Stimulated activated naive CD8-positive, alpha-beta T cell treated with anti-CD3 and anti-CD28 coated beads, Interleukin-15, Interleukin-2, amounts not matched to agents 100 ng/mL and 50 ng/mL, for 24 hours (primary cell): ENCODE results near the gene IARS2.
"Not testable (repeated sequence)": the region's sequence is repeated elsewhere in the genome, so short reads cannot be mapped to it uniquely, and the experiment has no call there.

Experiments used
- H3K27ac Mint-ChIP-seq: one replicate; pipeline ENCODE4 v1.8.0; 2021; ENCODE audit warnings: mild to moderate bottlenecking, mixed read lengths
- H3K27me3 Mint-ChIP-seq: one replicate; pipeline ENCODE4 v1.8.0; 2021; ENCODE audit warnings: mixed read lengths
- H3K36me3 Mint-ChIP-seq: one replicate; pipeline ENCODE4 v1.8.0; 2021; ENCODE audit warnings: low read depth, mixed read lengths
- H3K4me1 Mint-ChIP-seq: one replicate; pipeline ENCODE4 v1.8.0; 2021; ENCODE audit warnings: low read depth, mixed read lengths
- H3K4me3 Mint-ChIP-seq: one replicate; pipeline ENCODE4 v1.8.0; 2021; ENCODE audit warnings: mild to moderate bottlenecking, mixed read lengths
- H3K9me3 Mint-ChIP-seq: one replicate; pipeline ENCODE4 v1.8.0; 2021; ENCODE audit warnings: mixed read lengths

The IARS2 gene

GRCh38 chr1:220135755-220136154 is 41.8 kb downstream of the IARS2 start:
- Mint-ChIP-seq H3K9me3 (no peaks in the 10 kb centered on the region), H3K27ac (peak overlapping the region; percentile 28), H3K36me3 (peaks cover 63% of the 10 kb centered on the region), H3K27me3 (no peaks in the 10 kb centered on the region), H3K4me3 (no peak overlapping the region), H3K4me1 (peaks cover 13% of the 10 kb centered on the region)

DNA sequence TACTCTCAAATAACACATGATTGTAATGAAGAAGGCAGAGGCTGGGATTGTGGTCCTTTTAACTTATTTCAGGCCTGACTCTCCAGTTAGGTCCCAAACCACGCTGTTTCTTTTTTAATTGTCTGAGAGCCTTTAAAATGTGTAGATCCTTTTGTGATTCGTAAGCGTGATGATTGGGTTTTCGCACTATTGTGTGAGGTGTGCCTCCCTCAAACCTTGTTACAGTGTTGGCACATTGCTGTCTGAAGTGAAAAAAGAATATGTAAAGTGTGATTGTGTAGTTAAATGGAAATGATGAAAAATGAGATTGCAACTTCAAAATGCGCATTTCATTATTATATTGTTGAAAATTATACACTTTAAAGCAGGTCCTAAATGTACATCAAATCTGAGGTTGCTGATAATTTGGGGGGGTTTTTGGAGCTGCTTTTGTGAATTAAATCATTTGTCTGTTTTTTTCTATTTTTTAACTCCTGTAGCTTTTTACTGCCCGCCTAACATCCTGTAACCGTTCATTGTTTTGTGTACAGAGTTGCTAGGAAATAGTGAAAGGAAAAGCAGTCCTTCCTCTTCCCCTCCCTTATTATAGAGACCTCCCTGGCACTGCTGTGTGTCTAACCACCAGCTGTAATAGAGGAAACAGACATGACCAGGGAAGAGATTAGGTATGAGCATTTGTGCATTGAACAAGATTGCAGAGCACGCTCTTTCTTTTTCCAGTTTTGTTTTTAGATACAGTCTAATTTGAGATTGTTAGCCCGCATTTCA is 43.3 kb downstream of the IARS2 start:
- peaks cover 72% of the 10 kb centered on the region for H3K36me3 Mint-ChIP-seq

GRCh38 chr1:220139966-220140365 is 46.0 kb downstream of the IARS2 start:
- Mint-ChIP-seq H3K36me3 (peaks cover 68% of the 10 kb centered on the region), H3K4me3 (no peak overlapping the region), H3K27ac (no peak overlapping the region), H3K4me1 (peaks cover 13% of the 10 kb centered on the region), H3K27me3 (no peaks in the 10 kb centered on the region), H3K9me3 (no peaks in the 10 kb centered on the region)

More for the DNA sequence above, 43.3 kb downstream of the IARS2 start:
- Mint-ChIP-seq H3K27ac (peak overlapping the region; percentile 12), H3K27me3 (no peaks in the 10 kb centered on the region), H3K4me1 (peaks cover 13% of the 10 kb centered on the region), H3K4me3 (no peak overlapping the region), H3K9me3 (no peaks in the 10 kb centered on the region)

- Mint-ChIP-seq H3K36me3 (peaks cover 66% of the 10 kb centered on the region), H3K4me3 (no peak overlapping the region)
Observed at GRCh38 chr1:220144051-220144450, 50.1 kb downstream of the IARS2 start.

DNA sequence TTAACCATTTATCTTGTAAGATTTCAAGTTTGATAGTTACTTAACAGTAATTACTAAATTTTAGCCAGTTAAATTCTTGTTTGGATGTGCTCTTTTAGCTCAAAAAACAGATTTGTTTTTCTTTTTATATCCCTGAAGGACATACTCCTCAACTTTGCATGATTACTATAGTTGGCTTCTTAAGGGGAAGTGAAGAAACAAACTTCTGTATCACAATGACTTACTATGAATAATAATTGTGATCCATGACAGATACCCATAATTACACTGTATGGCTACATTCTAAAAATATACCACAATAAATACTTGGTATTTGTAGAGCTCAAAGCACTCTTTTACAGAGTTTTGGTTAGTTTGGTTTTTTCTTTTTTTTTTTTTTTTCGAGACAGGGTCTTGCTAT is 55.8 kb downstream of the IARS2 start:
- Mint-ChIP-seq H3K27ac (no peak overlapping the region), H3K4me1 (peaks cover 7% of the 10 kb centered on the region), H3K4me3 (no peak overlapping the region), H3K36me3 (peaks cover 45% of the 10 kb centered on the region), H3K9me3 (no peaks in the 10 kb centered on the region), H3K27me3 (no peaks in the 10 kb centered on the region)

More at GRCh38 chr1:220144051-220144450, 50.1 kb downstream of the IARS2 start:
- peaks cover 7% of the 10 kb centered on the region for H3K4me1 Mint-ChIP-seq
- no peaks in the 10 kb centered on the region for H3K9me3 Mint-ChIP-seq
- H3K27me3 Mint-ChIP-seq: no peaks in the 10 kb centered on the region
- no peak overlapping the region for H3K27ac Mint-ChIP-seq

DNA sequence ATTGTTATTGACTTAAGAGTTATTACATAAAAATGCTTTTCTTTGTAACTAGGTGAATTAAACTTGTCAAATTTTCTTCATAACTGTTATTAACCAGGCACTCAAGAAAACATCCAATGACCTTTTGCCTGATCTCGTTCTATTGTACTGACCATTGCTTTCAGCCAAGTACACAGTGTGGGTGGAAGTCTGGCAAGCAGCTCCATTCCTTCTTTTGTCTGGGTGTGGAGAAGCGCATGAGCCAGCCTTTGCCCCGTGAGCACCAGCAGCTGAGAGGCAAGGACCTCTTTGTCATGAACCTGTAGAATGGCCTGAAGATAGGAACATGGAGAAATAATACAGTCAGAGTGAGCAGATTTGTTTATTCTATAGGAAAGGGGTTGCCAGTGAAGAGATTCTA is 57.5 kb downstream of the IARS2 start:
- Mint-ChIP-seq H3K36me3 (peaks cover 44% of the 10 kb centered on the region), H3K27me3 (no peaks in the 10 kb centered on the region), H3K4me1 (no peaks in the 10 kb centered on the region), H3K4me3 (no peak overlapping the region), H3K27ac (peak overlapping the region; percentile 46), H3K9me3 (no peaks in the 10 kb centered on the region)

GRCh38 chr1:220153147-220153546 is 59.2 kb downstream of the IARS2 start:
- Mint-ChIP-seq H3K4me1 (peaks cover 5% of the 10 kb centered on the region), H3K27ac (no peak overlapping the region), H3K4me3 (no peak overlapping the region), H3K36me3 (peaks cover 52% of the 10 kb centered on the region), H3K9me3 (no peaks in the 10 kb centered on the region), H3K27me3 (no peaks in the 10 kb centered on the region)

- Mint-ChIP-seq H3K4me3 (no peak overlapping the region), H3K4me1 (peaks cover 5% of the 10 kb centered on the region), H3K27ac (peak overlapping the region; percentile 23), H3K36me3 (peaks cover 72% of the 10 kb centered on the region), H3K9me3 (no peaks in the 10 kb centered on the region), H3K27me3 (no peaks in the 10 kb centered on the region)
Observed at GRCh38 chr1:220156620-220157146, 62.8 kb downstream of the IARS2 start.

GRCh38 chr1:220157738-220158137 is 63.8 kb downstream of the IARS2 start:
- no peaks in the 10 kb centered on the region for H3K9me3 Mint-ChIP-seq
- no peak overlapping the region for H3K27ac Mint-ChIP-seq
- H3K27me3 Mint-ChIP-seq: no peaks in the 10 kb centered on the region
- peaks cover 68% of the 10 kb centered on the region for H3K36me3 Mint-ChIP-seq
- peaks cover 5% of the 10 kb centered on the region for H3K4me1 Mint-ChIP-seq
- H3K4me3 Mint-ChIP-seq: no peak overlapping the region

DNA sequence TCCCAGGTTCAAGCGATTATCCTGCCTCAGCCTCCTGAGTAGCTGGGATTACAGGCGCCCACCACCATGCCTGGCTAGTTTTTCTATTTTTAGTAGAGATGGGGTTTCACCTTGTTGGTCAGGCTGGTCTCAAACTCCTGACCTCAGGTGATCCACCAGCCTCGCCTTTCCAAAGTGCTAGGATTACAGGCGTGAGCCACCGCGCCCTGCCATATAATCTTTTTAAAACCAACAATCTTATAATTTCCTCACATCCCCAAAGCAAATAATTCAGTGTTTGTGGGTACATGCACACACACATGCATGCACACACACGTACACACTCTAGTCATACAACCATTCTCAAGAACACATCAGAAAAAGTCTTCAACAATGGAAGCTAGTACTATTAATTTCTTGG is 64.6 kb downstream of the IARS2 start:
- not testable (repeated sequence) for H3K4me1 Mint-ChIP-seq, H3K9me3 Mint-ChIP-seq, H3K27ac Mint-ChIP-seq

GRCh38 chr1:220159041-220159440 is 65.1 kb downstream of the IARS2 start:
- H3K9me3 Mint-ChIP-seq: no peaks in the 10 kb centered on the region
- no peaks in the 10 kb centered on the region for H3K27me3 Mint-ChIP-seq
- H3K27ac Mint-ChIP-seq: no peak overlapping the region
- H3K4me3 Mint-ChIP-seq: no peak overlapping the region
- H3K36me3 Mint-ChIP-seq: peaks cover 62% of the 10 kb centered on the region
- H3K4me1 Mint-ChIP-seq: peaks cover 5% of the 10 kb centered on the region

More for the DNA sequence above, 64.6 kb downstream of the IARS2 start:
- H3K27me3 Mint-ChIP-seq, H3K4me3 Mint-ChIP-seq: not testable (repeated sequence)
- H3K36me3 Mint-ChIP-seq: peaks cover 64% of the 10 kb centered on the region

DNA sequence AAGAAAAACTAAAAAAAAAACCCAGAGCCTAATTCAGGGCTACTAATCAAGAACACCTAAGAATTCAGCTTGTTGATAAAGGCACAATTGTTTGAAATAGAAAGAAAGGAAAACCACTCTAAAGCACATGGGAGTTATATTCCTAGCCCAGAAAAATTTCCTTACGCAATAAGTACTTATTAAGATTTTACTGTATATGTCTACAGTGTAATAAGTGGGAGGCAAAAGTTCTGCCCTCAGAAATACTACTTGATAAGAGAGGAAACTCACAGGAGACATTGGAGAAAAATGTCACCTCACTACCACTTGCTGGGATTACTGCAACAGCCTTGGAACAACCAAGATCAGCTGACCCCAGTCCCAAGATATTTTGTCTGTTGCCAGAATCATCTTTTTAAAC is 66.1 kb downstream of the IARS2 start:
- no peak overlapping the region for H3K27ac Mint-ChIP-seq

DNA sequence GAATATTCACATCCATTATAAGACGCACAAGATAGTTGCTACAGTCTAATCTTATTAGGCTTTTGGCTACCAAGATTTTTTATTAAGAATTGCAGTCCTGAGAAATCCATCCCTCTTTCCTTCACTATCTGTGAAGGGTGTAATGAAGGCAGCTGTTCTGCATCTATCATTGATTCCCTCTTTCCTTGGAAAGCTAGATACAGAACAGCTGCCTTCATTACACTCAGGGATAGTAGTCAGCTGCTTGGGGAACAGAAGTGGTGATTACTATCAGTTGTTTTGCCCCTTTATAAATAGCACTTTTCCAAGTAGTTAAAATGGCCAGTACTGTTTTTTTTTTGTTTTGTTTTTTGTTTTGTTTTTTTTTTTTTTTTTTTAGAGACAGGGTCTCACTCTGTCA is 70.2 kb downstream of the IARS2 start:
- no peak overlapping the region for H3K27ac Mint-ChIP-seq
- no peaks in the 10 kb centered on the region for H3K9me3 Mint-ChIP-seq
- H3K27me3 Mint-ChIP-seq: no peaks in the 10 kb centered on the region
- H3K4me3 Mint-ChIP-seq: no peak overlapping the region
- no peaks in the 10 kb centered on the region for H3K4me1 Mint-ChIP-seq
- H3K36me3 Mint-ChIP-seq: peaks cover 53% of the 10 kb centered on the region

More for the DNA sequence above, 66.1 kb downstream of the IARS2 start:
- Mint-ChIP-seq H3K4me3 (no peak overlapping the region), H3K27me3 (no peaks in the 10 kb centered on the region), H3K9me3 (no peaks in the 10 kb centered on the region), H3K4me1 (peaks cover 5% of the 10 kb centered on the region), H3K36me3 (peaks cover 64% of the 10 kb centered on the region)

DNA sequence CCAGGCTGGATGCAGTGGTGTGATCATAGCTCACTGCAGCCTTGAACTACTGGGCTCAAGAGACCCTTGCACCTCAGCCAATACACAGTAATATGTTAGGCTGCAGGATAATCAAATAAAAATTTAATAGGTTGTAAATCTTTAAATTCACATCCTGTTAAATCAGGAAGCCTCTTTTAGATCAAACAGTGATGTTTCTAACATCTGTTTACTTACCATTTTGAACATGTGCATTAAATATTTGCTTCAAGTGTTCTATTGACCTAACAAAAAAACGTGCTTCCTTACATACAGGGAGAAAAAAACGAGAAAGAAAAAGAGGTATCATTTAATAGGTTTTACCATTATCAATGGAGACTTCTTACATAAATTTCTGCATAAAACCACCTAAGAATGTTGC is 70.6 kb downstream of the IARS2 start:
- Mint-ChIP-seq H3K9me3 (no peaks in the 10 kb centered on the region), H3K27me3 (no peaks in the 10 kb centered on the region), H3K4me3 (no peak overlapping the region), H3K36me3 (peaks cover 56% of the 10 kb centered on the region), H3K27ac (no peak overlapping the region), H3K4me1 (no peaks in the 10 kb centered on the region)

DNA sequence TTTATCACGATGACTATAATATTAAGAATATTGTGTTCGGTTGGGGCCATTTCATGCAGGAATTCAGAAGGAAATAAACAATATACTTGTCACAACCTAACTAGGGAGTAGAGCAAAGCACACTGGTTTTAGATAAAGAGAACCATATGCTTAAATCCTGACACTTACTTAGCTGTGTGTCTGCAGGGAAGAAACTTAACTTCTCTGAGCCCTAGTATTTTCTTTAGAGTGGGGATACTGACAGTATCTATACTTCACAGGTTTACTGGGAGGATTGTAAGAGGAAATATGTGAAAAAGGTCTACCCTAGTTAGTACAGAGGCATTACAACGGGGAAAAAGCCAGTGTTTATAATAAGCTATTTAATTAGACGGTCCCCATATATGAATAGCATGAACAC is 72.9 kb downstream of the IARS2 start:
- Mint-ChIP-seq H3K27me3 (no peaks in the 10 kb centered on the region), H3K4me1 (no peaks in the 10 kb centered on the region), H3K9me3 (no peaks in the 10 kb centered on the region), H3K4me3 (no peak overlapping the region), H3K27ac (no peak overlapping the region), H3K36me3 (peaks cover 59% of the 10 kb centered on the region)

DNA sequence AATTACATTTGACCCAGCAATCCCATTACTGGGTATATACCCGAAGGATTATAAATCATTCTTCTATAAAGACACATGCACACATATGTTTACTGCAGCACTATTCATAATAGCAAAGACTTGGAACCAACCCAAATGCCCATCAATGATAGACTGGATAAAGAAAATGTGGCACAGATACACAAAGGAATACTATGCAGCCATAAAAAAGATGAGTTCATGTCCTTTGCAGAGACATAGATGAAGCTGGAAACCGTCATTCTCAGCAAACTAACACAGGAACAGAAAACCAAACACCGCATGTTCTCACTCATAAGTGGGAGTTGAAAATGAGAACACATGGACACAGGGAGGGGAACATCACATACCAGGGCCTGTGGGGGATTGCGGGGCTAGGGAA is 76.0 kb downstream of the IARS2 start:
- not testable (repeated sequence) for H3K27me3 Mint-ChIP-seq, H3K4me1 Mint-ChIP-seq, H3K27ac Mint-ChIP-seq, H3K4me3 Mint-ChIP-seq, H3K9me3 Mint-ChIP-seq
- H3K36me3 Mint-ChIP-seq: peaks cover 78% of the 10 kb centered on the region
